ENCODE measurements around the gene MUSTN1. TPM values are rescaled to one million over a fixed set of nuclear protein-coding genes. Genes with fewer than 3 reads are reported as not detected.

The MUSTN1 gene
- polyA plus RNA-seq, 3 donors, result 0.29 to 13.7 TPM; not detected in 1

DNA sequence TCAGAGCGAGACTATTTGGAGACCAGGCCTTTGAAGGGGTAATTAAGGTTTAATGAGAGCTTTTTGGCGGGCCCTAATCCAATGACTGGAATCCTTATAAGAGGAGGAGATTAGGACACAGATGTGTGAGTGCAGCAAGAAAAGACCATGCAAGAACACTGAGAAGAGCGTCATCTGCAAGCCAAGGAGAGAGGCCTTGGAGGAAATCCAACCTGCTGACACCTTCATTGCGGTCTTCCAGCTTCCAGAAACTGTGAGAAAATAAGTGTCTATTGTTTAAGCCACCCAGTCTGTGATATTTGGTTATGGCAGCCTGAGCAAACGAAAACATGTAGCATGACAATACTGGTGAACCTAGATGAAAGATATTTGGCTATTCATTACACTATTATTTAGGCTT is 23.0 kb upstream of the MUSTN1 start:
- Histone ChIP-seq H3K4me1 (ENCODE audit: control insufficient read depth in 1 of 2, insufficient read depth in 2 of 2, low read length in 2 of 2) (no peaks in the 10 kb centered on the region), H4K20me1 (ENCODE audit: insufficient read depth, low read length) (peaks cover 55% of the 10 kb centered on the region), H3K27ac (ENCODE audit: low read depth in 1 of 2, low read length in 2 of 2) (no peak overlapping the region), H3K36me3 (replicated peaks in 1 of 2; ENCODE audit: control insufficient read depth in 1 of 2, insufficient read depth in 2 of 2, low read length in 2 of 2) (peaks cover 27 to 47% of the 10 kb centered on the region in 2 donors), H3K9me3 (replicated peaks in 1 of 2; ENCODE audit: control insufficient read depth in 1 of 2, insufficient read depth in 1 of 2, low read length in 2 of 2) (no peaks in the 10 kb centered on the region), H3K4me2 (replicated peaks; ENCODE audit: extremely low read depth, low read length, poor library complexity, severe bottlenecking) (no peak overlapping the region), H3K79me2 (ENCODE audit: insufficient read depth, low read length) (no peaks in the 10 kb centered on the region), H3K27me3 (ENCODE audit: control insufficient read depth in 2 of 2, insufficient read depth in 2 of 2, low read length in 2 of 2) (no peaks in the 10 kb centered on the region), H3K9ac (ENCODE audit: insufficient read depth, low read length, poor library complexity, severe bottlenecking) (no peak overlapping the region), H2AFZ (ENCODE audit: insufficient read depth, low read depth, low read length, poor library complexity, severe bottlenecking) (no peak overlapping the region), H3K4me3 (replicated peaks in 1 of 3; ENCODE audit: low read depth in 2 of 3, low read length in 3 of 3) (no peak overlapping the region)
- Mint-ChIP-seq H3K9me3 (no peaks in the 10 kb centered on the region), H3K36me3 (peaks cover 43 to 51% of the 10 kb centered on the region in 2 donors), H3K27me3 (ENCODE audit: low read depth in 3 of 3) (no peaks in the 10 kb centered on the region), H3K4me1 (no peaks in the 10 kb centered on the region), H3K4me3 (no peak overlapping the region), H3K27ac (no peak overlapping the region)
- intact Hi-C loops (cut with micrococcal nuclease), result loop anchor here in 1 of 2 donors (5.0 kb wide), 1 partner anchor 74 kb away; no protein-coding TSS in a partner anchor
- TF ChIP-seq, protein P1, sequence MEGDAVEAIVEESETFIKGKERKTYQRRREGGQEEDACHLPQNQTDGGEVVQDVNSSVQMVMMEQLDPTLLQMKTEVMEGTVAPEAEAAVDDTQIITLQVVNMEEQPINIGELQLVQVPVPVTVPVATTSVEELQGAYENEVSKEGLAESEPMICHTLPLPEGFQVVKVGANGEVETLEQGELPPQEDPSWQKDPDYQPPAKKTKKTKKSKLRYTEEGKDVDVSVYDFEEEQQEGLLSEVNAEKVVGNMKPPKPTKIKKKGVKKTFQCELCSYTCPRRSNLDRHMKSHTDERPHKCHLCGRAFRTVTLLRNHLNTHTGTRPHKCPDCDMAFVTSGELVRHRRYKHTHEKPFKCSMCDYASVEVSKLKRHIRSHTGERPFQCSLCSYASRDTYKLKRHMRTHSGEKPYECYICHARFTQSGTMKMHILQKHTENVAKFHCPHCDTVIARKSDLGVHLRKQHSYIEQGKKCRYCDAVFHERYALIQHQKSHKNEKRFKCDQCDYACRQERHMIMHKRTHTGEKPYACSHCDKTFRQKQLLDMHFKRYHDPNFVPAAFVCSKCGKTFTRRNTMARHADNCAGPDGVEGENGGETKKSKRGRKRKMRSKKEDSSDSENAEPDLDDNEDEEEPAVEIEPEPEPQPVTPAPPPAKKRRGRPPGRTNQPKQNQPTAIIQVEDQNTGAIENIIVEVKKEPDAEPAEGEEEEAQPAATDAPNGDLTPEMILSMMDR (IDR thresholded peaks at IDR 0.05), result no peak
- WGBS (ENCODE audit: insufficient coverage), result 100% methylated on average over 1 of the region's 5 CpGs
- no peak for DNase-seq

DNA sequence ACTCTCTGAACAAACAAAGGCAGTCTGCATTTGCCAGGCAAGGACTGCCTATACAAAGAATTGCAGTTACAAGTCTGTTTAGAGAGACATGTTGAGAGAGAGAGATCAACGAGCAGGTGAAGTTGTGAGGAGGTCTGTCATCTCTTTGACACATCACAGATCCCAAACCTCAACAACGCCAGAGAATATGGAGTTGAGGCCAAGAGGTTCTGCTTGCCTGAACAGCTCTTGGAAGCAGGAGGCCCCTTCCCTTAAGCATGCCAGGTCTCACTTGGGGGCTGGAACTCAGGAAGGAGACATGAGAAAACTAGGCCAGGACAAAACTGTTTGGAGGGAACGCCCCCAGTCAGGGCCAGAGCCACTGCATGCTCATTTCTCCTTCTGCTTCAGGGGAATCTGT is 22.3 kb upstream of the MUSTN1 start:
- intact Hi-C loops (cut with micrococcal nuclease), result loop anchor here in 1 of 2 donors (5.0 kb wide), 1 partner anchor 75 kb away; no protein-coding TSS in a partner anchor
- no peak overlapping the region for H3K4me3 ChIP-seq (replicated peaks in 1 of 3; ENCODE audit: low read depth in 2 of 3, low read length in 3 of 3)
- Mint-ChIP-seq H3K27me3 (ENCODE audit: low read depth in 3 of 3) (no peaks in the 10 kb centered on the region), H3K36me3 (peaks cover 47 to 57% of the 10 kb centered on the region in 2 donors), H3K4me1 (no peaks in the 10 kb centered on the region), H3K27ac (no peak overlapping the region), H3K9me3 (no peaks in the 10 kb centered on the region), H3K4me3 (no peak overlapping the region)
- no peak overlapping the region for H3K27ac ChIP-seq (ENCODE audit: low read depth in 1 of 2, low read length in 2 of 2)
- no peaks in the 10 kb centered on the region for H3K4me1 ChIP-seq (ENCODE audit: control insufficient read depth in 1 of 2, insufficient read depth in 2 of 2, low read length in 2 of 2)
- H3K36me3 ChIP-seq (replicated peaks in 1 of 2; ENCODE audit: control insufficient read depth in 1 of 2, insufficient read depth in 2 of 2, low read length in 2 of 2), result peaks cover 34 to 49% of the 10 kb centered on the region in 2 donors
- no peak overlapping the region for H2AFZ ChIP-seq (ENCODE audit: insufficient read depth, low read depth, low read length, poor library complexity, severe bottlenecking)
- no peaks in the 10 kb centered on the region for H3K79me2 ChIP-seq (ENCODE audit: insufficient read depth, low read length)
- H3K4me2 ChIP-seq (replicated peaks; ENCODE audit: extremely low read depth, low read length, poor library complexity, severe bottlenecking), result no peak overlapping the region
- no peak overlapping the region for H3K9ac ChIP-seq (ENCODE audit: insufficient read depth, low read length, poor library complexity, severe bottlenecking)
- peaks cover 48% of the 10 kb centered on the region for H4K20me1 ChIP-seq (ENCODE audit: insufficient read depth, low read length)
- TF ChIP-seq, protein P1 (IDR thresholded peaks at IDR 0.05), result no peak
- DNase-seq, result no peak
- no peaks in the 10 kb centered on the region for H3K9me3 ChIP-seq (replicated peaks in 1 of 2; ENCODE audit: control insufficient read depth in 1 of 2, insufficient read depth in 1 of 2, low read length in 2 of 2)
- 100% methylated on average over 1 of the region's 3 CpGs for WGBS (ENCODE audit: insufficient coverage)
- H3K27me3 ChIP-seq (ENCODE audit: control insufficient read depth in 2 of 2, insufficient read depth in 2 of 2, low read length in 2 of 2), result no peaks in the 10 kb centered on the region

Data from CD14-positive monocyte (primary cell).